ENCODE measurements around the gene SDC3. TPM values are rescaled to one million over a fixed set of nuclear protein-coding genes. Genes with fewer than 3 reads are reported as not detected.

The SDC3 gene
- total and polyA plus RNA-seq, 10 of the 15 experiments (the other 5 are each of a cell fraction or from before 2014, with no cell fraction given), result under 0.01 to 0.46 (median 0.07) TPM; not detected in 2

DNA sequence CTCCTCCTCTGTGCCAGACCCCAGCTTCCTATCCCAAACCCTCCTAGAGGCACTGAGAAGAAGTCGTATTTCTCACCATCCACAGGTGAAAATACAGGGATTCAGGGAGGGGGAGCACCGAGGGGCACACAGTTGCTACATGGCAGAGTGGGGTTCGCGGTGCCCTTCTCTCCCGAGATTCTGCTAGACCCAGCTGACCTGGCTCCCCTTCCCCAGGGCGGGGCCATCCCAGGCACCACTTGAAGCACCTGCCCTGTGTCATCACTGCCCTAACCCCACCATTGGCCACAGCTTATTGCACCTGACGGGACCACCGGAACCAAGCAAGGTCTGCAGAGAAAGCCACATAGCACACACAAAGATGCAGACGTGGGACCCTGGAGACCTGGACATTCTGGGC, 30.5 kb downstream of the SDC3 start:
- CTCF ChIA-PET, result interaction anchor here (0.6 kb wide), 1 partner anchor 72 kb away, joined by 3 read pairs; no protein-coding TSS in a partner anchor
- Histone ChIP-seq H3K27me3 (replicated peaks in 1 of 2; ENCODE audit: control insufficient read depth in 2 of 2, insufficient read depth in 2 of 2, low read length in 1 of 2) (peaks cover 0 to 10% of the 10 kb centered on the region in 2 experiments; a peak in 3 of 4 replicates), H3K36me3 (ENCODE audit: control insufficient read depth in 2 of 2, insufficient read depth in 2 of 2, low read length in 1 of 2) (no peaks in the 10 kb centered on the region), H3K27ac (ENCODE audit: control insufficient read depth, insufficient read depth) (no peak overlapping the region), H3K9ac (ENCODE audit: control insufficient read depth, insufficient read depth, low read length) (no peak overlapping the region), H3K4me2 (ENCODE audit: control insufficient read depth, insufficient read depth) (no peak overlapping the region), H4K20me1 (ENCODE audit: control insufficient read depth, insufficient read depth) (no peaks in the 10 kb centered on the region), H2AFZ (ENCODE audit: control insufficient read depth, low read depth, low read length) (no peak overlapping the region), H3K4me3 (no peak overlapping the region), H3K79me2 (ENCODE audit: control insufficient read depth, insufficient read depth, low read length) (no peaks in the 10 kb centered on the region), H3K4me1 (ENCODE audit: control insufficient read depth, insufficient read depth, low read length) (no peaks in the 10 kb centered on the region; the same call in 1 of the 2 replicates), H3K9me3 (replicated peaks; ENCODE audit: control insufficient read depth, insufficient read depth, low read length) (no peaks in the 10 kb centered on the region)
- no peak for ATAC-seq
- FAIRE-seq, result no peak
- SMC1A ChIA-PET (ENCODE audit: uncharacterized antibody, unreplicated experiment), result no interaction called here
- BruUV-seq (replicated peaks), result no TSS peak
- no peak for DNase-seq (ENCODE audit: low read depth, low spot score)
- POLR2A ChIA-PET, result no interaction called here
- RAD21 ChIA-PET (ENCODE audit: unreplicated experiment), result no interaction called here
- TF ChIP-seq RAD21 (IDR thresholded peaks at IDR 0.05; ENCODE audit: insufficient read depth, low read depth, low read length) (no peak), RELA (IDR thresholded peaks at IDR 0.05; ENCODE audit: borderline replicate concordance, partially characterized antibody) (no peak), EED (IDR thresholded peaks at IDR 0.05; ENCODE audit: low read depth) (no peak), TCF3 (IDR thresholded peaks at IDR 0.05; ENCODE audit: borderline replicate concordance, insufficient read depth, low read depth, low read length) (no peak)
- TF ChIP-seq, protein P1, sequence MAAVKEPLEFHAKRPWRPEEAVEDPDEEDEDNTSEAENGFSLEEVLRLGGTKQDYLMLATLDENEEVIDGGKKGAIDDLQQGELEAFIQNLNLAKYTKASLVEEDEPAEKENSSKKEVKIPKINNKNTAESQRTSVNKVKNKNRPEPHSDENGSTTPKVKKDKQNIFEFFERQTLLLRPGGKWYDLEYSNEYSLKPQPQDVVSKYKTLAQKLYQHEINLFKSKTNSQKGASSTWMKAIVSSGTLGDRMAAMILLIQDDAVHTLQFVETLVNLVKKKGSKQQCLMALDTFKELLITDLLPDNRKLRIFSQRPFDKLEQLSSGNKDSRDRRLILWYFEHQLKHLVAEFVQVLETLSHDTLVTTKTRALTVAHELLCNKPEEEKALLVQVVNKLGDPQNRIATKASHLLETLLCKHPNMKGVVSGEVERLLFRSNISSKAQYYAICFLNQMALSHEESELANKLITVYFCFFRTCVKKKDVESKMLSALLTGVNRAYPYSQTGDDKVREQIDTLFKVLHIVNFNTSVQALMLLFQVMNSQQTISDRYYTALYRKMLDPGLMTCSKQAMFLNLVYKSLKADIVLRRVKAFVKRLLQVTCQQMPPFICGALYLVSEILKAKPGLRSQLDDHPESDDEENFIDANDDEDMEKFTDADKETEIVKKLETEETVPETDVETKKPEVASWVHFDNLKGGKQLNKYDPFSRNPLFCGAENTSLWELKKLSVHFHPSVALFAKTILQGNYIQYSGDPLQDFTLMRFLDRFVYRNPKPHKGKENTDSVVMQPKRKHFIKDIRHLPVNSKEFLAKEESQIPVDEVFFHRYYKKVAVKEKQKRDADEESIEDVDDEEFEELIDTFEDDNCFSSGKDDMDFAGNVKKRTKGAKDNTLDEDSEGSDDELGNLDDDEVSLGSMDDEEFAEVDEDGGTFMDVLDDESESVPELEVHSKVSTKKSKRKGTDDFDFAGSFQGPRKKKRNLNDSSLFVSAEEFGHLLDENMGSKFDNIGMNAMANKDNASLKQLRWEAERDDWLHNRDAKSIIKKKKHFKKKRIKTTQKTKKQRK (IDR thresholded peaks at IDR 0.05; ENCODE audit: low read depth, low read length), result no peak
- TF ChIP-seq, protein P2, sequence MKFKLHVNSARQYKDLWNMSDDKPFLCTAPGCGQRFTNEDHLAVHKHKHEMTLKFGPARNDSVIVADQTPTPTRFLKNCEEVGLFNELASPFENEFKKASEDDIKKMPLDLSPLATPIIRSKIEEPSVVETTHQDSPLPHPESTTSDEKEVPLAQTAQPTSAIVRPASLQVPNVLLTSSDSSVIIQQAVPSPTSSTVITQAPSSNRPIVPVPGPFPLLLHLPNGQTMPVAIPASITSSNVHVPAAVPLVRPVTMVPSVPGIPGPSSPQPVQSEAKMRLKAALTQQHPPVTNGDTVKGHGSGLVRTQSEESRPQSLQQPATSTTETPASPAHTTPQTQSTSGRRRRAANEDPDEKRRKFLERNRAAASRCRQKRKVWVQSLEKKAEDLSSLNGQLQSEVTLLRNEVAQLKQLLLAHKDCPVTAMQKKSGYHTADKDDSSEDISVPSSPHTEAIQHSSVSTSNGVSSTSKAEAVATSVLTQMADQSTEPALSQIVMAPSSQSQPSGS (IDR thresholded peaks at IDR 0.05; ENCODE audit: low read length), result no peak
- TF ChIP-seq, protein P3, sequence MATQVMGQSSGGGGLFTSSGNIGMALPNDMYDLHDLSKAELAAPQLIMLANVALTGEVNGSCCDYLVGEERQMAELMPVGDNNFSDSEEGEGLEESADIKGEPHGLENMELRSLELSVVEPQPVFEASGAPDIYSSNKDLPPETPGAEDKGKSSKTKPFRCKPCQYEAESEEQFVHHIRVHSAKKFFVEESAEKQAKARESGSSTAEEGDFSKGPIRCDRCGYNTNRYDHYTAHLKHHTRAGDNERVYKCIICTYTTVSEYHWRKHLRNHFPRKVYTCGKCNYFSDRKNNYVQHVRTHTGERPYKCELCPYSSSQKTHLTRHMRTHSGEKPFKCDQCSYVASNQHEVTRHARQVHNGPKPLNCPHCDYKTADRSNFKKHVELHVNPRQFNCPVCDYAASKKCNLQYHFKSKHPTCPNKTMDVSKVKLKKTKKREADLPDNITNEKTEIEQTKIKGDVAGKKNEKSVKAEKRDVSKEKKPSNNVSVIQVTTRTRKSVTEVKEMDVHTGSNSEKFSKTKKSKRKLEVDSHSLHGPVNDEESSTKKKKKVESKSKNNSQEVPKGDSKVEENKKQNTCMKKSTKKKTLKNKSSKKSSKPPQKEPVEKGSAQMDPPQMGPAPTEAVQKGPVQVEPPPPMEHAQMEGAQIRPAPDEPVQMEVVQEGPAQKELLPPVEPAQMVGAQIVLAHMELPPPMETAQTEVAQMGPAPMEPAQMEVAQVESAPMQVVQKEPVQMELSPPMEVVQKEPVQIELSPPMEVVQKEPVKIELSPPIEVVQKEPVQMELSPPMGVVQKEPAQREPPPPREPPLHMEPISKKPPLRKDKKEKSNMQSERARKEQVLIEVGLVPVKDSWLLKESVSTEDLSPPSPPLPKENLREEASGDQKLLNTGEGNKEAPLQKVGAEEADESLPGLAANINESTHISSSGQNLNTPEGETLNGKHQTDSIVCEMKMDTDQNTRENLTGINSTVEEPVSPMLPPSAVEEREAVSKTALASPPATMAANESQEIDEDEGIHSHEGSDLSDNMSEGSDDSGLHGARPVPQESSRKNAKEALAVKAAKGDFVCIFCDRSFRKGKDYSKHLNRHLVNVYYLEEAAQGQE (IDR thresholded peaks at IDR 0.05; ENCODE audit: low read depth, low read length), result no peak
- in situ Hi-C loops (cut with MboI), result no loop called here
- intact Hi-C loops (cut with micrococcal nuclease; ENCODE audit: unreplicated experiment), result no loop called here
- WGBS (ENCODE audit: insufficient coverage, insufficient replicate concordance, low lambda C conversion rate, missing lambda C conversion rate), result 12% methylated on average over 8 of the region's 9 CpGs
